Measurements from ENCODE around the gene SORCS2.

DNA sequence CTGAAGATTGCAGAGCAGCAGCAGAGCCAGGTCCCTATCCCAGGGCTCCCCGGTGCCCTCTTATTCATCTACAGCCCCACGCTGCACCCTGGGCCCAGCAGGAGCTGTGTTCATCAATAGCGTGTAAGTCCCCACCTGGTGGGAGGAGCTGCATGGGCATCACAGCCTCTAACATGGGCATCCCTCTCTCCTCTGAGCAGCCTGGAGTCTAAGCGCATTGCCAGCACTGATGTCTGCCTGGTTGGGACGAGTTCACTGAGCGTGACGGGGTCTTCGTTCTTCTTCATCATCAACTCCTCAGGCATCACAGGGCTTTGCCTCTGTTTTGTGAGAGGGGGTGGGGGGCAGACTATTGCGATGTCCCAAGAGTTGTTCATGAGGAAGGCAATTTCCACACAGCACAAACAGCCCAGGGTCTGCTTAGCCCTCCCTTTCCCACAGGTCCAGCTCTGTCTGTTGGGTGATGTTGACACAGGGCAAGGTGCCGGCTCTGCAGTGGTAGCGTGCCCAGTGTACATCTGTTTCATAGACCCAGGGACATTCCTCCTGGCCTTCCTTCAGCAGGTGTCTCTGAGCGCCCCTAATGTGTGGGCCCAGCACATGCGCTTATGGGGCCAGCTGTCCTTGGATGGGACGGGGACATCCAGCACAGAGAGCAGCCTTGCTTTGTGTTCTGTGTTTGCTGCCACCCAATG is 85.9 kb downstream of the SORCS2 start:
- TF ChIP-seq JUN (IDR thresholded peaks at IDR 0.05; ENCODE audit: low read depth, low read length) (no peak), RXRA (IDR thresholded peaks at IDR 0.05; ENCODE audit: insufficient read depth, low read depth, low read length) (no peak), GABPA (IDR thresholded peaks at IDR 0.05; ENCODE audit: borderline replicate concordance, insufficient read depth, low read length) (no peak), EP300 (IDR thresholded peaks at IDR 0.05; ENCODE audit: borderline replicate concordance in 1 of 2, low read depth in 2 of 2, low read length in 2 of 2) (no peak), POLR2A (IDR thresholded peaks at IDR 0.05; ENCODE audit: control extremely low read depth in 1 of 2, low read depth in 2 of 2, low read length in 2 of 2) (no peak), TCF12 (IDR thresholded peaks at IDR 0.05; ENCODE audit: low read depth, low read length) (no peak), SP1 (IDR thresholded peaks at IDR 0.05; ENCODE audit: low read depth, low read length) (no peak), SUZ12 (IDR thresholded peaks at IDR 0.05; ENCODE audit: low read length) (no peak), JUND (IDR thresholded peaks at IDR 0.05; ENCODE audit: low read length) (no peak), EZH2 (IDR thresholded peaks at IDR 0.05; ENCODE audit: low read depth, low read length, severe bottlenecking) (no peak), BRCA1 (IDR thresholded peaks at IDR 0.05; ENCODE audit: low read depth, low read length) (no peak)
- TF ChIP-seq, protein P1, sequence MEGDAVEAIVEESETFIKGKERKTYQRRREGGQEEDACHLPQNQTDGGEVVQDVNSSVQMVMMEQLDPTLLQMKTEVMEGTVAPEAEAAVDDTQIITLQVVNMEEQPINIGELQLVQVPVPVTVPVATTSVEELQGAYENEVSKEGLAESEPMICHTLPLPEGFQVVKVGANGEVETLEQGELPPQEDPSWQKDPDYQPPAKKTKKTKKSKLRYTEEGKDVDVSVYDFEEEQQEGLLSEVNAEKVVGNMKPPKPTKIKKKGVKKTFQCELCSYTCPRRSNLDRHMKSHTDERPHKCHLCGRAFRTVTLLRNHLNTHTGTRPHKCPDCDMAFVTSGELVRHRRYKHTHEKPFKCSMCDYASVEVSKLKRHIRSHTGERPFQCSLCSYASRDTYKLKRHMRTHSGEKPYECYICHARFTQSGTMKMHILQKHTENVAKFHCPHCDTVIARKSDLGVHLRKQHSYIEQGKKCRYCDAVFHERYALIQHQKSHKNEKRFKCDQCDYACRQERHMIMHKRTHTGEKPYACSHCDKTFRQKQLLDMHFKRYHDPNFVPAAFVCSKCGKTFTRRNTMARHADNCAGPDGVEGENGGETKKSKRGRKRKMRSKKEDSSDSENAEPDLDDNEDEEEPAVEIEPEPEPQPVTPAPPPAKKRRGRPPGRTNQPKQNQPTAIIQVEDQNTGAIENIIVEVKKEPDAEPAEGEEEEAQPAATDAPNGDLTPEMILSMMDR (IDR thresholded peaks at IDR 0.05; ENCODE audit: control extremely low read depth in 1 of 3, insufficient read depth in 1 of 3, low read depth in 1 of 3, low read length in 3 of 3): no peak
- TF ChIP-seq, protein P2, sequence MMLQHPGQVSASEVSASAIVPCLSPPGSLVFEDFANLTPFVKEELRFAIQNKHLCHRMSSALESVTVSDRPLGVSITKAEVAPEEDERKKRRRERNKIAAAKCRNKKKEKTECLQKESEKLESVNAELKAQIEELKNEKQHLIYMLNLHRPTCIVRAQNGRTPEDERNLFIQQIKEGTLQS (IDR thresholded peaks at IDR 0.05; ENCODE audit: insufficient read depth, low read depth, low read length): no peak
- TF ChIP-seq, protein P3, sequence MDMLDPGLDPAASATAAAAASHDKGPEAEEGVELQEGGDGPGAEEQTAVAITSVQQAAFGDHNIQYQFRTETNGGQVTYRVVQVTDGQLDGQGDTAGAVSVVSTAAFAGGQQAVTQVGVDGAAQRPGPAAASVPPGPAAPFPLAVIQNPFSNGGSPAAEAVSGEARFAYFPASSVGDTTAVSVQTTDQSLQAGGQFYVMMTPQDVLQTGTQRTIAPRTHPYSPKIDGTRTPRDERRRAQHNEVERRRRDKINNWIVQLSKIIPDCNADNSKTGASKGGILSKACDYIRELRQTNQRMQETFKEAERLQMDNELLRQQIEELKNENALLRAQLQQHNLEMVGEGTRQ (IDR thresholded peaks at IDR 0.05; ENCODE audit: low read length): no peak
